Suprapubic skin (tissue), 3 donors: ENCODE data around the gene CPNE2.

Experiments used
- POLR2A ChIP-seq, 2 donors: fragments of 450-650 bp; IDR thresholded peaks; one replicate each; pipeline ENCODE4 v1.6.1; 2017; ENCODE audit warnings: antibody characterized with exemption in 2 of 2, mild to moderate bottlenecking in 2 of 2, moderate library complexity in 2 of 2
- TF ChIP-seq, protein P1 (sequence below), 2 donors: fragments of 200-600 bp in 1 of 2; fragments of 450-650 bp in 1 of 2; sonication (generic) in 1 of 2; IDR thresholded peaks; one replicate each; pipeline ENCODE4 v1.5.1; 2016 to 2019; ENCODE audit warnings: antibody characterized with exemption in 2 of 2, mild to moderate bottlenecking in 1 of 2, moderate library complexity in 1 of 2

DNA sequence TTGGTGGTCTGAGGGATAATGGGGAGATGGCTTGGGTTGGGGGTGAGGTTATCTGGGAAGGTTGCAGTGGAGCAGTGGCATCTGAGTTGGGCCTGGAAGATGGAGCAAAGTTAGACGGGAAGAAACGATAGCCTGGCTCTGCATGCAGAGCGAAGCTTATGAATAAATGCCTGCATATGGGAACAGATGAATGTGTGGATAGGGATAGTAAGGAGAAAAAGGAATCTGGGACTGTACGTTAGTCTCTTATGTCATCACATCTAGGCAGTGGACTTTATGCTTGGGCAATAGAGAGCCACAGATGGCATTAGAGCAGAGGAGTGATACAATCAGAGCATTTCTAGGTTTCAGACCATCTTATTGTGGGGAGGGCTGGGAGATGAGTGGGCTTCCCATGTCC is 33.0 kb downstream of the CPNE2 start:
- TF ChIP-seq POLR2A (IDR thresholded peaks at IDR 0.05): no peak
- TF ChIP-seq, protein P1, sequence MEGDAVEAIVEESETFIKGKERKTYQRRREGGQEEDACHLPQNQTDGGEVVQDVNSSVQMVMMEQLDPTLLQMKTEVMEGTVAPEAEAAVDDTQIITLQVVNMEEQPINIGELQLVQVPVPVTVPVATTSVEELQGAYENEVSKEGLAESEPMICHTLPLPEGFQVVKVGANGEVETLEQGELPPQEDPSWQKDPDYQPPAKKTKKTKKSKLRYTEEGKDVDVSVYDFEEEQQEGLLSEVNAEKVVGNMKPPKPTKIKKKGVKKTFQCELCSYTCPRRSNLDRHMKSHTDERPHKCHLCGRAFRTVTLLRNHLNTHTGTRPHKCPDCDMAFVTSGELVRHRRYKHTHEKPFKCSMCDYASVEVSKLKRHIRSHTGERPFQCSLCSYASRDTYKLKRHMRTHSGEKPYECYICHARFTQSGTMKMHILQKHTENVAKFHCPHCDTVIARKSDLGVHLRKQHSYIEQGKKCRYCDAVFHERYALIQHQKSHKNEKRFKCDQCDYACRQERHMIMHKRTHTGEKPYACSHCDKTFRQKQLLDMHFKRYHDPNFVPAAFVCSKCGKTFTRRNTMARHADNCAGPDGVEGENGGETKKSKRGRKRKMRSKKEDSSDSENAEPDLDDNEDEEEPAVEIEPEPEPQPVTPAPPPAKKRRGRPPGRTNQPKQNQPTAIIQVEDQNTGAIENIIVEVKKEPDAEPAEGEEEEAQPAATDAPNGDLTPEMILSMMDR (IDR thresholded peaks at IDR 0.05): no peak
